GM18519 (cell line): ENCODE results near the gene STAT1.
"Not testable (repeated sequence)": the region's sequence is repeated elsewhere in the genome, so short reads cannot be mapped to it uniquely, and the experiment has no call there.

Experiments
- ATAC-seq: cut with Tn5 transposase; IDR thresholded peaks from one replicate; pipeline ENCODE4 v1.9.1; 2021; ENCODE audit warnings: mild to moderate bottlenecking, moderate library complexity; ENCODE audit not compliant: unreplicated experiment, low FRiP score

Gene STAT1

DNA sequence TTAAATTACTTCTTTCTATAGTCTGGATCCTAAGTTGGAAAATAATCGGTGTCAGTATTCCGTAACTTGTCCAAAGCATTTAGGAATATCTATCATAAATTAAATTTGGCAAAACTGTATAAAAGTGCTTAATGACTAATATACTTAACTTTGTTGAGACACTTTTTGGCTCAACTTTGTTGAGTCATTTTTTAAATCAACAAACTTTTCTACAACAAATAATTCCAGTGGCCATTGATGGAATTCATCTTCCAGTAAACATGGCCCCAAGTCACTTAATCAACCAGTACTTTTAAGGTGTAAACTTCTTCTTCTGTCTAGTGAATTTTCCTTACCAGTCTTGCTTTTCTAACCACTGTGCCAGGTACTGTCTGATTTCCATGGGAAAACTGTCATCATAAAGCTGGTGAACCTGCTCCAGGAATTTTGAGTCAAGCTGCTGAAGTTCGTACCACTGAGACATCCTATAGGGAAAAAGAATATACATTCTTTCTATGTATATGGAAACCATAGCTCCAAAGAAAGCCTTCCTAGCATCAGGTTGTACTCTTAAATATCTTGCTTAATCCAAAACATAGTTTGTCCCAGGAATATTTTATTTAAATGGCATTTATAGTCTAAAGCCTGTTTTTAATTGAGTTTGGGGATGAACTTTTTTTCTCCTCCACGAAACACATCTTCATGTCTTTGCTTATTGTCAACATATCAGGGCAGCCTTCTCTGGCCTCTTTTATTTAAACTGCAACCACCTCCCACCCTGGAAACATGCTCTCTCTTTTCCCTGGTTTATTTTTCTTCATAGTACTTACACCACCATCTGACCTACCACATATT lies 4.2 kb downstream of the STAT1 start:
- ATAC-seq: no peak

DNA sequence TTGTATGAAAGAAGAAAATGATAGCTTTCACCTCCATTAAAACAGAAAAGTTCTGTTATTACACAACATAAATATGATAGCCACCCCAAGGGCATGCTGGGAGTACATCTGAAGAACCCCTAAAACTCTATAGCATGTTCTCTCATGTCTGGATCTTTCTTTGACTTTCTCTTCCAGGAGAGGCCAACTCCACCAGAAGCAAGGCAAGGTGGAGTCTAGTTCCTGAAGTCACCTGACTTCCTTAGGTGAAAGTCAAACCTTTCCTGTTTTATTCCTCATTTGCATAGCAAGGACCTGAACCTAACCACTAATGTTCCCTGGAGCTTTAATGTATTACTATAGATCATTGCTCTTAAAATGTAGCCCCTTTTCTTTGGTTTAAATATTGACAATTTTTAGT lies 5.7 kb downstream of the STAT1 start:
- ATAC-seq: no peak

DNA sequence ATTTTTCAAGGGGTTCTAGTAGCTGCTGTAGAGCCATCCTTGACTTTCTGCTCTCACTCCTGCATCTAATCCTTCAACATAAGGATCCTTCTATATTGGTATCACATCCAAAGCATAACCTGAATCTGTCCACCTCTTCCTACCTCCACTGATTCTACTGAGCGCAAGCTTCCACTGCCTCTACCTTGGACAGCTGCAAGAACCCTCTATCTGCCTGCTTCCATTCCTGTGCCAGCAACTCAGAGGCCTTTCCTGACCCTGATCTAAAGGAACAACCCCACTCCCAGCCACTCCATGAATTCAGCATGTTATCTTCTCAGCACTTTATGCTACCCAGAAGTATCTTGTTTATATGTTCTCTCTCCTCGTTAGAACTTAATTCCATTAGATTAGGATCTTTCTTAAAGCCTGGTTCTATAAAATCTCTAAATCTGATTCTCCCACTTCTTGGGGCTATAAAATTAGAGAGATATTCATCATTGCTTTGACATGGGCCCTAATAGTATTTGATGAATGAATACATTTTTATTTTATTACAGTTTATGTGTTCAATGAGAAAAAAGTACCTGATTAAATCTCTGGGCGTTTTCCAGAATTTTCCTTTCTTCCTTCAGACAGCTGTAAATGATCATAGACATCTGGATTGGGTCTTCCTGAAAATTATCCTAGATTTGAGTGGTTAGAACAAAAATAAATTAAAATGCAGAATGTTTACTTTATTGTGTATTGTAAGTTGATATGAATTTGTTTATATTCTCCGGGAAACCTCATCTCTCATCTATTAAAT lies 6.8 kb downstream of the STAT1 start:
- ATAC-seq: no peak

DNA sequence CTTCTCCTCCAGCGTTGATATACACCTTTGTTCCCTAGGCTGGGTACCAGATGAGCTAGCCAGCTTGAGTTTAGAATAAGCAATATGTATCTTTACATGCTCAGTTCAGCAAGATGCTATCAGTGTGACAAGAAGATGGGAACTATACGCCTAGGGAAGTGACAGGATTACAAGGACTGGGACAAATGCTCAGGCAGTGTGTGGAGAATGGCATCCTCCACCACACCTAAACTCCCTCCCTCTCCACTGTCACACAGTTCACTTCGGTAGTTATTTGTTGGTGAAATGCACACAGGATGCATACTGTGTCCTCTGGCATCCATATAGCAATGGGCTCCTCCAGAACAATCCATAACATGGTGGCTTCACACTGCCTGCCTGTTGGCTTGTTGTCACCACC lies 7.7 kb downstream of the STAT1 start:
- no peak for ATAC-seq

DNA sequence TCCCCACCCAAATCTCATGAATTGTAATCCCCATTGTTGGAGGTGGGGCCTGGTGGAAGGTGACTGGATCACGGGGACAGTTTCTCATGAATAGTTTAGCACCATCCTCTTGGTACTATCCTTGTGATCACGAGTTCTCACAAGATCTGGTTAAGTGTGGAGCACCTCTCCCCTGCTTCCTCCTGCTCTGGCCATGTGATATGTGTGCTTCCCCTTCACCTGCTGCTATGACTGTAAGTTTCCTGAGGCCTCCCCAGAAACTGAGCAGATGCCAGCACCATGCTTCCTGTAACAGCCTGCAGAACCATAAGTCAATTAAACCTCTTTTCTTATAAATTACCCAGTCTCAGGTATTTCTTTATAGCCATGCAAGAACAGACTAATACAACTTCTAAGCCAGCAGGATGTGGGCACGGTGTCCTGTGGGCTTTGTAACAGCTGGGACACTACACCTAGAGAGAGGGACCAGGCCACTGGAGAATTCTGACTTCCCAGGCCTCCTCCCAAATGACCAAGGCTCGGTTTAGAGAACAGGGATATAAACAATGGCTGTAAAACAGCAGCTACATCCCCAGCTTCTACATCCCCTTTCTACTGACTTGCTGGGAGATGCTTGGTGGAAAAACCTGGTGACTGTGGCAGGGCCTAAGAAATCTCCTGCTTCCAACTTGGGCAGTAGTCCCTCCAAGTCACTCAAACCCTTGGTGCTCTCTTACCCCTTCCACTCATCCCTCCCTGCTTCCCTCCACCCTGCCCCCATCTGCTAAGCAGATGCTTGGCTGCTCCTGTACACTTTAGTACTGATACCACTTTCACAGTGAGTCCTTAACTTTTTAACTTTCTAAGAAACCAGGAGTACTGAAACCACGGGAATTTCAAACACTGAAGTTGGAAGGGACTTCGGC lies 10.3 kb downstream of the STAT1 start:
- no peak for ATAC-seq

DNA sequence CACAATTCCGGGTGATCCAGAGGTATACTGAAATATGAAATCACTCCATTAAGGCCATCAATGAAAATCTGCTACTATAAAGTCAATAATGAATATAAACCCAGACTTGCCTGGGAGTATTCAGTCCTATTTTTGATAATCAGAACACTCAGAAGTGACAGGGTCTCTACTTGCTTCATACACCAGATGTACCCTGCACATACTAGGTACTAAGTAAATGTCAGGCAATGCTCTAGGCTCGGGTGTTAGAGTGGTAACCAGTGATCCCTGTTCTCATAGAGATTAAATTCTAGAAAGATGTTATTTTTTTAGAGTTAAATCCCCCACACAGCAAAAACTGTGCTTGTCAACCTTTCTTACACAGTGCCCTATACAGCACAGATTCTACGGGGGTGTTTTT lies 12.3 kb downstream of the STAT1 start:
- no peak for ATAC-seq

DNA sequence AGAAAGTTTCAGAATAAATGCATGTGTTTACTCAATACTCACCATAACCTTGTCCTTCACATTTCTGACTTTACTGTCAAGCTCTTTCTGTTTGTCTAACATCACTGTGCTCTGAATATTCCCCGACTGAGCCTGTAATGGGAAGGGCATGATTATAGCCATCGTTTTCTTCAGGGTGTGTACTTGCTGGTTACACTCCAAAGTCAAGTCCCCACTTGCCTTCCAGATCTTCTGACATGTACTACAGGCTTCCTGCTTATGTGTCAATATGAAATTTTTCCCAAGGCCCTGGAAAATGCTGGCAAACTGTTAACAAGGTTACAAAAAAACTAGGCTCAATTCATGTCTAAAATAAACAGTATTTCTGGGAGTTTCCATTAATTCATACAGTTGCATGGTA lies 12.9 kb downstream of the STAT1 start:
- ATAC-seq: no peak

DNA sequence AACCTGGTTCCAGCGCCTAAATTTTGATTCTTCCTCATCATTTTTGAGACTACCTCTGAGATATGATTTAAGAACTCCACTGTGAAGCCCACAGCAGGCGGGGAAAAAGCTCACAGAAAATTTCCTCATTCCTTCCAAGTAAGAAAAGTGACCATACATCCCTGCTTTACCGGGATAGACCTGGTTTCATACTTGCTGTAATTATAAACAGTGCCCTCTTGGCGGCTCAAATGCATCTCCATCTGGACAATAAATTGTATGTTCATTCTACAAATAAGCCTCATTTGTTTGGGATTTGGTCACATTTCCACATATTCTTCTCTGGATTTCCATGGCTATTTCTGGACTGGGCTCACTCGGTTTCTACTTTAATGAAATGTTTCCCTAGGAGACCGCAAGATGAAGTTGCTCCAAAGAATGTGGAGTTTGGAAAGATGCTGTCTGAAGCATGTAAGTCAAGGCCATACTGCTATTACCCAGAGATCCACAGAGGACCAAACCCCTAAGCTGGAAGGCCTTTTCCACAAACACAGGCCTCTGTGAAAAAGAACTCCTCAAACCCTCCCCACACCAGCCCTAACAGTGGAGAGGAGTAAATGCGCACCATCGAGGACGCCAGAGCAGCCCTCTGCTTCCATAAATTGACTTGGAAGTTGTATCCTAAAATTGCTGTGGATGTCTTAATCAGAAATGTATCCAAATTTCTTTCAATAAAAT lies 13.9 kb downstream of the STAT1 start:
- ATAC-seq: no peak

DNA sequence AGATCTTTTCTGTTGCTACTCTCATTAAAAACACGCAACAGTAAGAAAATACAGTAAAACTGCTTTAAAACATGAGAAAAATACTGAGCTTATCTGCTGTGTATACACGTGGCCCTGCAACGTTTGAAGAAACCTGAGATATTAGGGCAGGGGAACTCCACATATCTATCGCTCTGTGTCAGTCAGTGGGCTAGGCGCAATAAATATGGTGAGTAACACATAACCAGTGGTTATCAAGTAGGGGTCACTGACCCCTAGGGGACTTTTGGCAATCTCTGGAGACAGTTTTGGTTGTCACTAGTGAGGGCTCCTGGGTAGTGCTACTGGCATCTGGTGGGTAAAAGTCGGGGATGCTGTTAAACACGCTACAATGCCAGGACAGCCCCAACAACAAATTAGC lies 14.9 kb downstream of the STAT1 start:
- no peak for ATAC-seq

DNA sequence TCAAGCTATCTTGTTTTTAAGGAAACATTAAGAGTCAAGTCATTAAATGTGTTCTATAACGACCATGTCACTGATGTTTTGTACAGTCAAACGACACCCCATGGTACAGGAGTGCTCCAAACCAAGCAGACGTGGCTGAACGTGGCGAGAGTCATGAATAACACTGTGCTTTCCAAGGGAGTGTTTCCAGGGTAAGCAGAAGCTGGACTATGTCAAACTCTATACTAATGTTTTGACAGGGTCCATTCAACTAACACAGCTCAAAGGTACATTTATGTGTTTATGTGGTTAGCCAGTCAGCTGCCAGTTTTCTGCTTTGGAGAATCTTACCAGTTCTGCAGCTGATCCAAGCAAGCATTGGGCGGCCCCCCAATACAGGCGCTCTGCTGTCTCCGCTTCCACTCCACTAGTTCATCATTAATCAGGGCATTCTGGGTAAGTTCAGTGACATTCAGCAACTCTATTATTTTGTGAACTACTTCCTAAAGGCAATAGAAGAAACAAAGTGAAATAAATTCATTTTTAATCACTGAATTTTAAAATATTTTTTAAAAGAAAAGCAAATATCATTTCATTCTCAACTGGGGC lies 16.4 kb downstream of the STAT1 start:
- ATAC-seq: no peak

DNA sequence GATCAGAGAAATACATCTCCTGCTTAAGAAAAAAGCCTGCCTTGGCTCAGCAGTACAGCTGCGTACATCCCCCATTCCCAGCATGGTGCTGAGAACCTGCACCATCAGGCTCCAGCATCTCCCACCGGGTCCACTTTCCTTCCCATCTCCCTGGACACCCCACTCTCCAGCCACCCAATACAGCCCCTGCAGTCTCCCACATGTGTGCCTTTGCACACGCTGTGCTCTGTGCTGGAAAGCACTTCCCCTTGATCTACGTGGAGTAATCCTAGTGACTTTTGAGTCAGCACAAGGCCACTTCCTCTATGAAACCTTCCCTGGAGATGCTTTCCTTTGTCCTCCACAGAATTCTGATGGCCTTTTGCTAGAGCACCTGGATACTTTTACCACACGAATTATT lies 17.0 kb downstream of the STAT1 start:
- ATAC-seq: no peak

DNA sequence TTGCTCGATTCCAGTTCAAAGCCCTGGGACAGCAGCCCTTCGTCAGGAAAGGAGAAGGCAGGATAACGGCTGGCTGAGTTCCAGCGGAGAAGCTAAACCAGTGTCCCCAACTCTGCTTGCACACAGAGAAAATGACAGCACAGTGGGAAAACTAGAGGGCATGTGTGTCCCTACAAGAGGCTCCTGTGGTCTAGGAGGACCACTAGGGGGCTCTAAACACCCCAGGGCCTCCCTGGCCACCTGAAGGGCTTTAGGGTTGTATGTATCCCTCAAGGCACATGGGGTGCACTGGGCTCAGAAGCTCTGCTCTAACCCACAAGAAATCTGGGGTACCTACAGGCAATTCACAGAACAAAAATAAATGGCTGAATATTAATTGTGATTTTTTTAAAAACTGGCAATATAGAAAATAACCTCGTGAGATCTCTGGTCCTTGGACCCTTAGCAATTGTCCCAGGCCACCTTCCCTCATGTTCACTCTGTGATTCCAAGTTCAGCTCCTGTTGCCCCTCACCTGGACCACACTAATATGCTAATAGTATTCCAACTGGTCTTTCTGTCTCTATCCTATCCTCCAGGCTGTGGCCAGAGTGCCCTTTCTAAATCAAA lies 17.5 kb downstream of the STAT1 start:
- no peak for ATAC-seq

DNA sequence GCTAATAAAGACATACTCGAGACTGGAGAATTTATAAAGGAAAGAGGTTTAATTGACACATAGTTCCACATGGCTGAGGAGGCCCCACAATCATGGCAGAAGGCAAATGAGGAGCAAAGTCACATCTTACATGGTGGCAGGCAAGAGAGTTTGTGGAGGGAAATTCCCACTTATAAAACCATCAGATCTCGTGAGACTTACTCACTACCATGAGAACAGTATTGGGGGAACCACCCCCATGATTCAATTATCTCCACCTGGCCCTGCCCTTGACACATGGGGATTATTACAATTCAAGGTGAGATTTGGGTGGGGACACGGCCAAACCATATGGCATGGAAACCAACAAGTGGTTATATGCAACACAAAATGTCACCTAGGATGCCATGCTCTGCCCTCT lies 18.7 kb downstream of the STAT1 start:
- not testable (repeated sequence) for ATAC-seq

DNA sequence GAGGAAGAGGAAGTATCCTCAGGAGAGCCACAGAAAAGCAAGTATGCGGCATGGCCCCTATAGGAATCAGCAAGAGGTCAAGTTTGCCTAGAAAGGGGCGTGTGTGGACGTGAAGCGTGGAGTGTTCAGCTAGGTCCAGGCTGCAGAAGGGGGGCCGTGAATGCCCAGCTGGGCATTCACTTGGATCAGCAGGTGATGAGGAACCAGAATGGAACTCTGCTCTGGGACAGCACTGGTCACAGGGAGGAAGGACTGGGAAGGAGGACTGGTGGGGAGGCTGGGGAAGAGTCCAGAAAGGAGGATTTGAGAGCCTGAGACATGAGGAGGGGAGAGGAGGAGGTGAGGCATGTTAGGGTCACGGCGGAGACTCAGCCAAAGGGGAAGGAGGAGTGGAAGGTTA lies 19.8 kb downstream of the STAT1 start:
- ATAC-seq: no peak

DNA sequence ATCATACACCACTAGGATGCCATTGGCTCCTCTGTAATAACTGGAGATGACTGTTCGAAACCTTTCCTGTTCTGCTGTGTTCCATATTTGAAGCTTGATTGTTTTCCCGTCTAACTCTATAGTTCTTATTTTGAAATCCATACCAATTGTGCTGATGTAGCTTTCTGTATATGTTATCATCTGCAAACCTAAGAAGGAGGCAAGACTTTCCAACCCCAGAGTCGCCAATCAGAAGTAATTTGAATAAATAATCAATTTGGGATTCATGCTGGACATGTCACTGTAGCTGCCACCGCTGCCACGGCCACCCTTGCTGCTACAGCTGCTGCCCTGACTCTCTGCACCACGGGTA lies 20.7 kb downstream of the STAT1 start:
- ATAC-seq: no peak

DNA sequence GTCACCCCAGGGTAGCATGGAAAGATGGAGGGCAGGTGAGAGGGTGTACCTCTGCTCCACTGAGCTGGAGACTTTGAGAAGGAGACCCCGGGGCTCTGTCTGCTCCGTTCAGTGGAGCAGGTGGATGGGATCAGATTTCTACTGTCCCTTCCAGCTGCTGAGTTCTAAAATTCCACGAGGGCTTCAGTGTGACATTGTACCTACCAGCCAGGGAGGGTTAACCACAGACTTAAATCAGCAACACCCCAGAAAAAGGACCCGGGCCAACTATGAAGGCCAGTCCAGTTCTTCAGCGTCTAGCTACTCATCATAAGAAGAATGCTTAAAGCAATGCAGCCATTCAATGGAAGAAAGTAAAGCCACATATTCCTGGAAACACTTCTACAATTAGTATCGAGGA lies 23.8 kb downstream of the STAT1 start:
- ATAC-seq: no peak

DNA sequence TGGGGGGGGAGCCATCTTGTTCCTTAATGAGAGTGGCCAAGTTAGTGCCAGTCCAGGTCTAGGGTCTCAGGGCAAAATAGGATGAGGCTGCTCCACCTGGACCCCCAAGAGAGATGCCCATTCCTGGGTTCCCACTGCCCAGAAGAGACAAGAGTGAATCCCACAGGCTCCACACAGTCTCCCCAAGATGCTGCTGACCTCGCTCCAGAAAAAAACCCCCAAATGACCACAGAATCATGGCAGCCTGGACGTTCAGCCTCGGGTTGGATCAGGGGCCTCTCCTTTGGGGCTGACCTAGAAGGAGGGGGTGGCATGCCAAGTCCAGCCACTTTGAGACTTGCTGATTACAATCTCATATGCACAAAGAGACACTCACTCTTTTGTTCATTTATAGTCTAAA lies 25.1 kb downstream of the STAT1 start:
- no peak for ATAC-seq

DNA sequence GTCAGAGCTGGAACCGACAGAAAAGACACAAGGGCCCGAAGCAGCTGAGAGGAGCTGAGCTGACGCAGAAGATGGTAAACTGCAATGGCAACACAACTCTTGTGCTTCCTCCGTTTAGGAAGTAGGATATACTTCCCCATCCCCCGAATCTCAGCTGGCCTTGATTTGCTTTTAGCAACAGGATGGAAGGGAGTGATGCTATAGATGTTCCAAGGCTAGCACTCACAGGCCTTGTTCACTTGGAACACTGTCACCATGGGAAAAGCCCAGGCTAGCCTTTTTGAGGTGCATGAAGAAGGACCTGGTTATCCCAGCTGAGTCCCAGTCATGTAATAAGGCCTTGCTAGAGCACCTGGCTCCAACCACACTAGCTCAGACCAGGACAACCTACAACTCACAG lies 26.0 kb downstream of the STAT1 start:
- no peak for ATAC-seq

DNA sequence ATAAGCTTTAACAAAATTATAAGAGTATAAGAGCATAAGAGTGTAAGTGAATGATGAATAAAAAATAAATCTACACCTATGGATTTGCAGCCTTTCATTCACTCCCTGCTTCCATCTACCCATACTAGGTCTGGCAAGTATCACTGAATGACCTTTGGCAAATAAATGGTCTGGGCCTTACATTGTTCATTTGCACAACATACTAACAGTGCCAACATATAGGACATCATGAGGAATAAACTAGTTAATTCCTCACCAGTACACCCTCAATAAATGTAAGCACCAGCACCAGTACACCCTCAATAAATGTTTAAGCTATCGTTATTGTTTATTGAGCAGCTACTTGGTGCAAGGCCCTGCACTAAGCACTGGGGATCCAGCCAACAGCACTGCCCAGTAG lies 26.9 kb downstream of the STAT1 start:
- no peak for ATAC-seq
